B cell (primary cell): ENCODE measurements around the gene BNC2.

Experiments used
- CTCF ChIP-seq: fragments of 200-600 bp; IDR thresholded peaks from one replicate; pipeline ENCODE4 v1.8.0; 2022; ENCODE audit warnings: antibody characterized with exemption, mild to moderate bottlenecking
- EZH2 ChIP-seq: IDR thresholded peaks from 2 replicates; pipeline ENCODE4 v1.6.1; 2012; ENCODE audit warnings: borderline replicate concordance, low read depth, mild to moderate bottlenecking, moderate library complexity, low read length; ENCODE audit not compliant: insufficient read depth, poor library complexity, severe bottlenecking

GRCh38 chr9:16768816-16769215 is 101.7 kb downstream of the BNC2 start:
- TF ChIP-seq CTCF (no peak), EZH2 (no peak)
